Measurements from ENCODE around the gene SGCG.
"Not testable (repeated sequence)": the region's sequence is repeated elsewhere in the genome, so short reads cannot be mapped to it uniquely, and the experiment has no call there.

Gene SGCG

DNA sequence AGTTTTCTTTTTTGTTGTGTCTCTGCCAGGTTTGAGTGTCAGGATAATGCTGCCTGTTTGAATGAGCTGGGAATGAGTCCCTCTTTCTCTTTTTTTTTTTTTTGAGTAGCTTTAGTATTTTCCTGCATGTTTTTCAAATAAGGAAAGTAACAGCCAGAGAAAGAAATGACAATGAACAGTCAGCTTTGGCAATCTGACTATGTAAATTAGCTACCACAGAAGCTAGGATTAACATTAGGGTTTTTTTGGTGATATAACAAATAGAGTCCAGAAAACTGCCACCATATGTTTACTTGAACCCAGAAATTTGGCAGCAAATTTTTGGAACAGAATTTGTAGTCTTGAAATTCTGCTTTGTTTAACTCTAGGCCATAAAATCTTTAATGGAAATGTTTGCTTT lies 50.5 kb downstream of the SGCG start:
- DNase-seq = no peak

GRCh38 chr13:23235994-23236393 lies 55.2 kb downstream of the SGCG start:
- no peak for DNase-seq

DNA sequence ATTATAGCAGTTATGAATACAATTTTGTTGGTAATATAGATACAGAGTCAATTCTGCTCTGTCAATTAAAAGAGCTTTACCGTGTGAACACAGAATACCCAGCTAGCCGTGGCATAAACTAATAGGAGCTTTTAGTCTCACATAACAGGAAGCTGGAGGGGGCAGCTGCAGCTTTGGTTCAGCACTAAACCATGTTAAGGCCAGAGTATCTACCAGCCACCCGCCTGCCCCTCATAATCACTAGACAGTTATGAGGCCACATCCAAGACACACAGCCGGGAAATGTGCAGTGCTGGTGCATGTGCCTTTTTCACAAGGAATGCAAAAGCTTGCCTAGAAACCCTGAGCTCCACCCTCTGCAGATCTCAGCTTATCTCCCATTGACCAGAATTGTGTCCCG lies 62.3 kb downstream of the SGCG start:
- no peak for DNase-seq

DNA sequence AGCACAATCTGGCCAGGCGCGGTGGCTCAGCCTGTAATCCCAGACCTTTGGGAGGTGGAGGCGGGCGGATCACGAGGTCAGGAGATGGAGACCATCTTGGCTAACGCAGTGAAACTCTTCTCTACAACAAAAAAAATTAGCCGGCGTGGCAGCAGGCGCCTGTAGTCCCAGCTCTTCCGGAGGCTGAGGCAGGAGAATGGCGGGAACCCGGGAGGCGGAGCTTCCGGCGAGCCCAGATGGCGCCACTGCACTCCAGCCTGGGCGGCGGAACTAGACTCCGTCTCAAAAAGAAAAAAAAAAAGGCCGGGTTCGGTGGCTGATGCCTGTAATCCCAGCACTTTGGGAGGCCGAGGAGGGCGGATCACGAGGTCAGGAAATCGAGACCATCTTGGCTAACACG lies 67.6 kb downstream of the SGCG start:
- DNase-seq = not testable (repeated sequence)

DNA sequence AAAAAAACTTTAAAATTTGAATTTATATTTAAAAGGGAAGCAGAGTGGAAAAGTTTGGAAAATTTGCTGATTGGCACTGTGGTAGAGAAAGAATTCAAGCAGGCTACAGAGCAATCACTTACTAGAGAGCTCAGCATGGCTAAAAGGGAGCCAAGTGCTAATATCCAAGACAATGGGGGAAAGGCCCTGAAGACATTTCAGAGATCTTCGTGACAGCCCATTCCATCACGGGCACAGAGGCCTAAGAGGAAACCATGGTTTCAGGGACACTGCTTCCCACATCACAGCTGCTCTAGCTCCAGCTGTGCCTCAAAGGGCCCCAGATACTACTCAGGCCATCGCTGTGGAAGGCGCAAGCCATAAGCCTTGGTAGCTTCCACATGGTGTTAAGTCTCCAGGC lies 73.7 kb downstream of the SGCG start:
- DNase-seq = no peak

- no peak for DNase-seq
Observed at GRCh38 chr13:23267571-23267970, 86.8 kb downstream of the SGCG start.

DNA sequence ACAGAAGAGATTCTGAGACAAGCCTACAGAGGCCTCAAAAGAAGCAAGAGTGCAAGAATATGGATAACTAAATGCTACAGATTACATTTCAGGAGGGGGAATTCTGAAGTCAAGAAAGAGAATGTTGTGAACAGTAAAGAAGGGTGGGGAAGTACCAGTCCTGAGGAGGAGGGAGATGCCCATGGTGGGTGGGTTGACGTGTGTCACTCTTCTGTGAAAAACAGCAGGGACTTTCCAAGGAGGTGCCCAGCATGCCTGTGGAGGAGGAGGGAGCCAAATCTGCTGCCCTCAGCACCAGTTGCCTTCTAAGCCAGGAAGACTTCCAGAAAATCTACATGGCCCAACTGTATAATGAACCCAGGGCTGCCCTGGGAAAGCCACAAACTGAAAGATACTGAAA lies 87.7 kb downstream of the SGCG start:
- DNase-seq = peak; percentile 26

DNA sequence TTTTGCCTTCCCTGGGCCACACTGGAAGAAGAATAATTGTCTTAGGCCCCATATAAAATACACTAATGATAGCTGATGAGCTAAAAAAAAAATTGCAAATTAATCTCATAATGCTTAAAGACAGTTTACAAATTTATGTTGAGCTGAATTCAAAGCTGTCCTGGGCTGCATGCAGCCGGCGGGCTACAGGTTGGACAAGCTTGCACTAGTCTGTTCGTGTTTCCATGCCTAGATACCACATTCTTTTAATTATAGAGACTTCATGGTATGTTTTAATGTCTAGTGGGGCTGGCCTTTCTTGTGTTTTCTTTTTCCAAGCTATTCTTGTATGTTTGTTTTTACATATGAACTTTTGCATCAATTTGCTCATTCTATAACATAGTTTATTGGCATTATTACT lies 90.6 kb downstream of the SGCG start:
- DNase-seq = no peak

DNA sequence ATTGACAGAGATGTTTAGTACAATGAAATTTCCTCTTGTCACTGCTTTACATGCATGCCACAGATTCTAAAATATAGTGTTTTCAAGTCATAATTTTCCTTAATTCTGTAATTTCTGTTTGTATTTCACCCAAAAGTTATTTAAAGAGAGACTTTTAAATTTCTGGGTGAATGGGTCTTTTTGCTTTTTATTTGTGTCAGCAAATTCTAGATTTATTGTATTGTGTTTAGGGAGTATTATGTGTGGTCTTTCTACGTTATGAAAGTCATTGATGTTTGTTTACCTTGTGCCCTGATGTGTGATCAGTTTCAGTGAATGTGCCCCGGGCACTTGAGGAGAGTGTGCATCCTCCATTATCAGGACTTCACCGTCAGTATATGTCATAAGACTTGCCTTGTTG lies 92.7 kb downstream of the SGCG start:
- no peak for DNase-seq

DNA sequence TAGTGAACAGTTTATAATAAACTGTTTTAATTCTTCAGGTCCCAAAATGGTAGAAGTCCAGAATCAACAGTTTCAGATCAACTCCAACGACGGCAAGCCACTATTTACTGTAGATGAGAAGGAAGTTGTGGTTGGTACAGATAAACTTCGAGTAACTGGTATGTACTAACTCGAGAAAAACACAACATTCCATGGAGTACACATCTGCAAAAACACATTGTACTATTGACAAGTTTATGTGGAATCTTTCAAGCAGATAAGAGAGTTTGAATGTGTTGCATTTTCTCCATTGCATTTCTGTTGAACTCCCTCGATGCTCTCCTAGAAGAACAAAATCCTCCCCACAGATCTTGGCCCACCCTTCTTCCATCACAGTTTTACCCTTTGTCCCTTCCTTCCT lies 98.5 kb downstream of the SGCG start:
- DNase-seq = no peak

DNA sequence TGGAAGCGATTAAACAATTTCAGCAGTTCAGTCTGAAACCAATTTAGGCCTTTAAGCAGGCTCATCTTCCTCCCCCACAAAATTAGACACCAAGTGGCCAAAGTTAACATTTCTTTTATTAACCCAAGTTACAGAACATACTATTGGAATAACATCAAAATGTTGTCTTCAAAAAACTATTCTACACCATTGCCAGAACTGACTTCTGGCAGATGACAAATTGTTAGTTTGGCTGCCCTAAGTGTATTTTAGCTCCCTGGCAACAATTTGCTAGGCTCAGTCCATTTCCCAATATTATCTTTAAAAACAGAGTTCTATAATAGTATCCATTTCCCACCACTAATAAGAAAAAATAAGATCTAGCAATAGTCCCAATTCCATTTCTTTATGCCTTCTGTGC lies 107.8 kb downstream of the SGCG start:
- no peak for DNase-seq

- DNase-seq = no peak
Observed at GRCh38 chr13:23288995-23289394, 108.2 kb downstream of the SGCG start.

DNA sequence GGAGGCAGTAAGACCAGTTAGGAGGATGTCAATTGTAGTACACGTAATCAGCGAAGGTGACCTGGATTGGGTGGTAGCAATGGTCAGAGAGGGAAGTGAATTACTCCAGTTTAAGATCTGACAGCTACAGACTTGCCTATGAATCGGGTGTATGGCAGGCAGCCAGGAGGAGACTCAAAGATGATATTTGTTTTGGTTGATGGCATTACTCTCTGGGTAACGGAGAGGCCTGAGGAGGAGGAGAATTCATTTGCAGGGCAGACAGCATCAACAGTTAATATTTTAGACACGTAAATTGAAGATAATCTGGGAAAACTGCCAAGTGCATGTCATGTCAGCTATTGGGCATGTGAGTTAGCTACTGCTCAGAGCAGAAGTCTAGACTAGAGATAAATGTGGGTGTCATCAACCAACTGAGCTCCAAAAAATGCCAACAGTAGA lies 109.2 kb downstream of the SGCG start:
- DNase-seq = no peak

DNA sequence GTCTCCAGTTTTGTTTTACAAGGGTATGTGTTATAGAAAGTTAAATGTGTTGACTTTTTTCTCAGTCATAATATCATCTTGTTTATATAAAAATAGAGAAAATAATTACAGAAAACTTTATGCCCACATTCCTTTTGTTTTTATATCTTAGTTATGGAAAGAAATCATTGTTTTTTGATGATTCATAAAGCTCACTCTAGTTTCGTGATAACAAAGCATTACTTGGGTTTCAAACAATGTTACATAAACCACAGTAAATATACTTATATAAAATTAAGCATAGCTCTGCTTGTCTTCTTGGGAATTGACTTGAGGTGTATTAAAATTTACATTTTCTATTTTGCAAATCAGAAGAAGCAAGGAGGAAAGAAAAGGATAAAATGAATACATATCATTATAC lies 111.8 kb downstream of the SGCG start:
- DNase-seq = no peak

DNA sequence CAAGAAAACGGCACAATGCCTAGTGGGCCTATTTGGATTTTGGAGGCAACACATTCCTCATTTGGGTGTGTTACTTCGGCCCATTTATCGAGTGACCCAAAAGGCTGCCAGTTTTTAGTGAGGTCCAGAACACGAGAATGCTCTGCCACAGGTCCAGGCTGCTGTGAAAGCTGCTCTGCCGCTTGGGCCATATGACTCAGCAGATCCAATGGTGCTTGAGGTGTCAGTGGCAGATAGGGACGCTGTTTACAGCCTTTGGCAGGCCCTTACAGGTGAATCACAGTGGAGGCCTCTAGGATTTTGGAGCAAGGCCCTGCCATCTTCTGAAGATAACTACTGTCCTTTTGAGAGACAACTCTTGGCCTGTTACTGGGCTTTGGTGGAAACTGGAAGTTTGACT lies 134.1 kb downstream of the SGCG start:
- not testable (repeated sequence) for DNase-seq

DNA sequence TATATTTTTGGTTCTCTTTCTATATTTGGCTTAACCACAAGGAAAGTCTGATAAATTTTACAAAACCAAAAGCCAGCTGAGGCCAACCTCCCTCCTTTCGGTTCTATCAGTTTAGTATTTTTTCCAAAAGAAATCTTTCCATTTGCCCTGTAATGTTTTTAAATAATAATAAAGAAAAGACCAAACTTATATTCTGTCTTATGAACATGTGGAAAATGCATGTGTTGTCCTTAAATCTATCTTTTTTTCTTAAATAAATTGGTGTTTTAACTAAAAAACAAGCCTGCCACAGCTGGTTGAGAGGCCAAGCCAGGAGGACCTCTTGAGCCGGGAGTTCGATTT lies 139.1 kb downstream of the SGCG start:
- DNase-seq = no peak

GRCh38 chr13:23320926-23321534 lies 140.3 kb downstream of the SGCG start:
- DNase-seq = no peak

- peak; percentile 60 for DNase-seq
Observed at GRCh38 chr13:23321535-23322241, 140.9 kb downstream of the SGCG start.

DNA sequence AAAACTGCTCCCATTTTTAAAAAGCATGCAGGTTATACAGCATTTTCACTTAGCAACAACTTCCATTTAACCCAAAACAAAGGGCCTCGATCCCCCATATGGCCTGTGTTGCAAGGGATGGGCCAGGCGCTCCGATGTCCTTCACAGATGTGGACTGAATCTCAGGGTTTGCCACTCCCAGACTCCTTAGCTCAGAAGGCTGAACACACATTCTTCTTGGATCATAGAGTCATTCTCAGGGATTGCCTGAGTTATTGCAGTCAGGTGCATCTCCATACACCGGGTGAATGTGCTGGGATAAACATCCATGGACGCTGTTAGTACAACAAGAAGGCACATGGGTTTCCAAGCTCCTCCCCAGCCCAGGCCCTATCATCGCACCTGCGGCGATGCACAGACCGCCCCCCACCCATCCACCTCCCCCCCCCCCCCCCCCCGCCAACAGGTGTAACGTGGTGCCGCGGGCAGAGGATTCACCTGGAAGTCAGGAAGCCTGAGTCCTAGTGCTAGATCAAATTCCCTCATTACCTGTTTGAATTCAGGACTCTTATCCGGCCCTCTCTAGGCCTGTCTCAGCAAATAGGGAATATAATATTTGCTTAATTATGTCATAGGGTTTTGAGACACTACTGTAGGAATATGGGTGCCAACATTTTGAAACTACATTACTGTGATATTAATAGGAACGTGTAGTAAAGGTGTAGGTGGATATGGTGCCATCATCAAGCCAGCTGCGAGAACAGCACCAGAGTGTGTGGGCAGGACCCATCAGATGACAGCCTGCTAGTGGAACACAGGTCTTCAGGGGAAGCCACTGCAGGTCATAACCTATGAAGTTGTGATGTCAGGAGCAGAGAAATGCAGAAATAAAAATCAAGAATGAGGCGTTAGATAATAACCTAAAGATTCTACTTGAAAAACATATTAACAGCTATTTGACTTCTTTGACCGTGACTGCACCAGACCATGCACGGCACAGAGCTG lies 141.9 kb downstream of the SGCG start:
- no peak for DNase-seq

- no peak for DNase-seq
Observed at GRCh38 chr13:23323946-23324709, 143.3 kb downstream of the SGCG start.

DNA sequence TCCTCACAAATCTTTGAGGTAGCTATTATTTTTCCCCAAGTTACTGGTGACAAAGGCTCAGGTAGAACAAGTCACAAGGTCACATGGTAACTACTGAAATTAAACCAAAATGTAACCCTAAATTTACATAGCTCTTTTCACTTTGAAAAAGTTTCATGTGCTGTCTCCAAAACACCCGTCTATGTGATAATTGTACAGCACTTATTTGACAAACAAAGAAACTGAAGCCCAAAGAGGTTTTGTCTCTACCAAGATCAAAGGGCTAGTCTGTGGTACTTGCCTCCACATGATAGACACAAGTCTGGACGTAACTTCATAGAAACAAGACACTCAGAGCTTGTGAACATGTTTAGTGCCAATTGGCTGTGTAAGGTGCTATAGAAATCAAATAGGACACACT lies 144.4 kb downstream of the SGCG start:
- no peak for DNase-seq

GRCh38 chr13:23330356-23330755 lies 149.6 kb downstream of the SGCG start:
- DNase-seq = no peak

DNA sequence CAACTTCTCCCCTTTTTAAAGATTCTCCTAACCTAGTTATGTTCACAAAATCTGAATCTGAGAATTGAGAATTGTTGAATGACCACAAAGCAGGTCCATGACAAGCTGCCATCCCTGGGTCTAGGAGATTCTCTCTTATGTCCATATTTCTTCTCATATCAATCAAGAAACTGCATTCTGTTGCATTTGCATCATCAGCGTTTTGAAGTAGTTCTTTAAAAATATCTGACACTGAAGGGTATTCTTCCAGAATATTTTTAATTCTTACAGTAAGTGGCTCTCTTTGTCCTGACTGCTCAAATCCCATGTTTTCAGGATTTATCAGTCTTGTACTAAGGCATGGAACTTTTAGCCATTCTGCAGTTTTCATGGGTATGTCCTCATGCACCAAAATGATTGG lies 158.4 kb downstream of the SGCG start:
- DNase-seq = no peak

All from activated CD4-positive, alpha-beta T cell treated with anti-CD3 and anti-CD28 coated beads, Interleukin-2, amount 50 U/mL, for 16 hours (primary cell).